ENCODE results near the gene WRNIP1. TPM values are rescaled to one million over a fixed set of nuclear protein-coding genes. Genes with fewer than 3 reads are reported as not detected.

The WRNIP1 gene
- total RNA-seq, 4 donors from 2014 or later: 34.1 to 50.5 (median 41.7) TPM

DNA sequence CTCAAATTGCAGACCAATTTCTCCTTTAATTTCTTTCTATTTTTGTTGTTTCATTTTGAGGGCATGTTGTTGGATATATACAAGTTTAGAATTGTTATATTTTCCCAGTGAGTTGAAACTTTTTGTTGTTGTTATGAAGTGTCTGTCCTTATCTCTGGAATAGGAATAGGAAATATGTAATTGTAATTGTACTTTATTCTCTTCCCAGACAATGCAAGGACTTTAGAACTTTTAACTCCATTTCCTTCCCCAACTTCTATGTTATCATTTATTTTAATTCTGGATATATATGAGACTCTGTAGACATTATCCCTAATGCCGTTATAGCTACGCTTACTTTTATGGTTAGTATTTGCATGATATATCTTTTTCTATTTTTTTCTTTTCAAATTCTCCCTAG lies 64.1 kb downstream of the WRNIP1 start:
- no peaks in the 10 kb centered on the region for H3K9me3 ChIP-seq
- intact Hi-C loops (cut with DNase I; ENCODE audit: low total_unique reads): no loop called here
- no peak overlapping the region for H3K27ac ChIP-seq
- H3K4me3 ChIP-seq: no peak overlapping the region
- TF ChIP-seq POLR2A (IDR thresholded peaks at IDR 0.05): no peak
- TF ChIP-seq, protein P1, sequence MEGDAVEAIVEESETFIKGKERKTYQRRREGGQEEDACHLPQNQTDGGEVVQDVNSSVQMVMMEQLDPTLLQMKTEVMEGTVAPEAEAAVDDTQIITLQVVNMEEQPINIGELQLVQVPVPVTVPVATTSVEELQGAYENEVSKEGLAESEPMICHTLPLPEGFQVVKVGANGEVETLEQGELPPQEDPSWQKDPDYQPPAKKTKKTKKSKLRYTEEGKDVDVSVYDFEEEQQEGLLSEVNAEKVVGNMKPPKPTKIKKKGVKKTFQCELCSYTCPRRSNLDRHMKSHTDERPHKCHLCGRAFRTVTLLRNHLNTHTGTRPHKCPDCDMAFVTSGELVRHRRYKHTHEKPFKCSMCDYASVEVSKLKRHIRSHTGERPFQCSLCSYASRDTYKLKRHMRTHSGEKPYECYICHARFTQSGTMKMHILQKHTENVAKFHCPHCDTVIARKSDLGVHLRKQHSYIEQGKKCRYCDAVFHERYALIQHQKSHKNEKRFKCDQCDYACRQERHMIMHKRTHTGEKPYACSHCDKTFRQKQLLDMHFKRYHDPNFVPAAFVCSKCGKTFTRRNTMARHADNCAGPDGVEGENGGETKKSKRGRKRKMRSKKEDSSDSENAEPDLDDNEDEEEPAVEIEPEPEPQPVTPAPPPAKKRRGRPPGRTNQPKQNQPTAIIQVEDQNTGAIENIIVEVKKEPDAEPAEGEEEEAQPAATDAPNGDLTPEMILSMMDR (IDR thresholded peaks at IDR 0.05): no peak
- no peaks in the 10 kb centered on the region for H3K27me3 ChIP-seq
- no peaks in the 10 kb centered on the region for H3K4me1 ChIP-seq
- H3K36me3 ChIP-seq: no peaks in the 10 kb centered on the region
- DNase-seq: no peak

DNA sequence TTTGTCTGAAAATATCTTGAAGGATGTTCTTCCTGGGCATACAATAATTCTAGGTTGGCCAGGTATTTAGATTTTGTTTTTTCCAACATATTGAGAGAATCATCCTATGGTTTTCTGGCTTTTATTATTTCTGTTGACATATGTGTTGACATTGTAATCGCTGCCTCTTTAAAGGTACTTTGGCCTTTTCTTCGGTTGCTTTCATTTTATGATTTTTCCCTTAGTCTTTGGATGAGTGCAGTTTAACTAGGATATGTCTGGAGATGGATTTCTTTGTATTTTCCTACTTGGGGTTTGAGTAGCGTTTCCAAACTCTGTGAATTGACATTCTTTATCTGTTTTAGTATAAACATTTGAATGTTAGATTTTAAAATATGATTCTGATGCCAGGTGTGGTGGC lies 65.0 kb downstream of the WRNIP1 start:
- intact Hi-C loops (cut with DNase I; ENCODE audit: low total_unique reads): no loop called here
- DNase-seq: no peak
- TF ChIP-seq, protein P1 (IDR thresholded peaks at IDR 0.05): no peak
- H3K27me3 ChIP-seq: no peaks in the 10 kb centered on the region
- no peaks in the 10 kb centered on the region for H3K4me1 ChIP-seq
- no peak overlapping the region for H3K27ac ChIP-seq
- no peak overlapping the region for H3K4me3 ChIP-seq
- no peaks in the 10 kb centered on the region for H3K36me3 ChIP-seq
- no peaks in the 10 kb centered on the region for H3K9me3 ChIP-seq

DNA sequence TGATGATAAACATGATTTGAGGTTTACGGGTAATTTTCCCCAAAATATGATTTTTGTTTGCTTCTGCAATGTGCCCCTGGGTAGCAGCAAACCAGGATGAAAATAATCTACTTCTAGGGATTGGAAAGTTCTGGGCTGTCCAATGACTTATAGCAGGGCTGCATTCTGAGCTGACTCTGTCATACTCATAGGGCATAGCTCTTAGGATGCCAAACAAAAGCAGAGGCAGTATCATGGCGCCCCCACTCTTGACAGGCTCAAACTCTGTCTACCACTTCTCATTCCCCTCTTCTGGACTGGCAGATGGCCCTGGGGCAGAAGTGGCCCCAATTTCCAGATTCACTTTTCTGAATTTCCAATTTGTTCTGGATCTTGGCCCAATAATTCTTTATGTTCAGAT lies 66.2 kb downstream of the WRNIP1 start:
- Histone ChIP-seq H3K27ac (no peak overlapping the region), H3K4me3 (no peak overlapping the region), H3K4me1 (no peaks in the 10 kb centered on the region), H3K9me3 (no peaks in the 10 kb centered on the region), H3K27me3 (no peaks in the 10 kb centered on the region), H3K36me3 (no peaks in the 10 kb centered on the region)
- no peak for TF ChIP-seq POLR2A (IDR thresholded peaks at IDR 0.05)
- TF ChIP-seq, protein P1 (IDR thresholded peaks at IDR 0.05): no peak
- intact Hi-C loops (cut with DNase I; ENCODE audit: low total_unique reads): no loop called here
- no peak for DNase-seq

DNA sequence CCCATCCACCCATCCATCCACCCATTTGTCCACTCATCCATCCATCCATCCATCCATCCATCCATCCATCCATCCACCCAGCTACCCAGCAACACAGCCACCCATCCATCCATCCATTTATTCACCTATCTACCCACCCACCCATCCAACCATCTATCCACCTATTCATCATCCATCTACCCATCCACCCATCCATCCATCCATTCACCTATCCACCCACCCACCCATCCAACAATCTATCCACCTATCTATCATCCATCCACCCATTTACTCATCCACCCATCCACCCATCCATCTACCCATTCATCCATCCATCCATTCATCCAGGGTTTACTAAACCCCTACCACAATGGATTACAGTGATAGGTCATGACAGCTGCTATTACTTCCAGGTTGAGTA lies 69.1 kb downstream of the WRNIP1 start:
- Histone ChIP-seq H3K36me3 (no peaks in the 10 kb centered on the region), H3K27me3 (no peaks in the 10 kb centered on the region), H3K4me3 (no peak overlapping the region), H3K9me3 (no peaks in the 10 kb centered on the region), H3K27ac (no peak overlapping the region), H3K4me1 (no peaks in the 10 kb centered on the region)
- TF ChIP-seq, protein P1 (IDR thresholded peaks at IDR 0.05): no peak
- intact Hi-C loops (cut with DNase I; ENCODE audit: low total_unique reads): no loop called here
- no peak for DNase-seq

Other genes with a start within 250 kb of the WRNIP1 start
- gene MYLK4, start 14.5 kb upstream of the WRNIP1 start, total RNA-seq: 1 to 10 TPM; 1.2 to 6.4 (median 1.3) TPM
- 10 to 100 TPM in 2 of 4 donors, 1 to 10 TPM in 2; 7.7 to 28.2 (median 17.2) TPM for gene SERPINB1, start 76.5 kb downstream of the WRNIP1 start, total RNA-seq
- 10 to 100 TPM in 2 of 4 donors, 1 to 10 TPM in 2; 8.7 to 17.7 (median 10.8) TPM for gene SERPINB9, start 137.9 kb downstream of the WRNIP1 start, total RNA-seq
- gene SERPINB6, start 206.2 kb downstream of the WRNIP1 start, total RNA-seq: 100 to 1,000 TPM in 3 of 4 donors, 10 to 100 TPM in 1; 84.9 to 266 (median 203) TPM
- gene NQO2, start 234.5 kb downstream of the WRNIP1 start, total RNA-seq: 10 to 100 TPM in 3 of 4 donors, 1 to 10 TPM in 1; 7.8 to 50.3 (median 21.6) TPM

Measured in uterus (tissue), 4 donors.